Central memory CD8-positive, alpha-beta T cell (primary cell): ENCODE measurements around the gene PCDH9.
A peak's percentile ranks its signal among the peaks of the same experiment; 100 is the strongest.

ENCODE experiments used
- ATAC-seq: fragments of 150-1000 bp; cut with Tn5 transposase; replicated peaks from 2 replicates; pipeline ENCODE4 v1.10.0; 2022; ENCODE audit warnings: mild to moderate bottlenecking, moderate FRiP score, moderate number of reproducible peaks; ENCODE audit not compliant: poor library complexity, severe bottlenecking; ENCODE audit errors: extremely low read depth
- DNase-seq, 2 donors: peaks; one replicate each; pipeline ENCODE4 v3.0.0; 2021; ENCODE audit warnings: low spot score in 2 of 2
- H3K27ac Mint-ChIP-seq: one replicate; pipeline ENCODE4 v1.8.0; 2022; ENCODE audit warnings: low read depth, mild to moderate bottlenecking, moderate library complexity, mixed read lengths
- H3K27me3 Mint-ChIP-seq: one replicate; pipeline ENCODE4 v1.8.0; 2022; ENCODE audit warnings: mixed read lengths
- H3K36me3 Mint-ChIP-seq: one replicate; pipeline ENCODE4 v1.8.0; 2022; ENCODE audit warnings: mild to moderate bottlenecking, moderate library complexity, mixed read lengths; ENCODE audit not compliant: insufficient read depth
- H3K4me1 Mint-ChIP-seq: one replicate; pipeline ENCODE4 v1.8.0; 2022; ENCODE audit warnings: mixed read lengths
- H3K4me3 Mint-ChIP-seq: one replicate; pipeline ENCODE4 v1.8.0; 2022; ENCODE audit warnings: mild to moderate bottlenecking, moderate library complexity, mixed read lengths
- H3K9me3 Mint-ChIP-seq: one replicate; pipeline ENCODE4 v1.8.0; 2022; ENCODE audit warnings: mixed read lengths

PCDH9 gene

GRCh38 chr13:67015976-67016600 is 214.0 kb downstream of the PCDH9 start:
- Mint-ChIP-seq H3K4me1 (no peaks in the 10 kb centered on the region), H3K4me3 (no peak overlapping the region), H3K36me3 (no peaks in the 10 kb centered on the region), H3K27me3 (no peaks in the 10 kb centered on the region), H3K9me3 (peaks cover 23% of the 10 kb centered on the region), H3K27ac (no peak overlapping the region)
- ATAC-seq (no peak), DNase-seq (no peak)

- peaks cover 28% of the 10 kb centered on the region for H3K9me3 Mint-ChIP-seq
- DNase-seq (no peak), ATAC-seq (no peak)
- H3K27ac Mint-ChIP-seq = no peak overlapping the region
- H3K27me3 Mint-ChIP-seq = no peaks in the 10 kb centered on the region
- H3K4me1 Mint-ChIP-seq = no peaks in the 10 kb centered on the region
- no peaks in the 10 kb centered on the region for H3K36me3 Mint-ChIP-seq
- H3K4me3 Mint-ChIP-seq = no peak overlapping the region
Observed at GRCh38 chr13:67014399-67014798, 215.7 kb downstream of the PCDH9 start.

GRCh38 chr13:67013709-67014108 is 216.4 kb downstream of the PCDH9 start:
- H3K9me3 Mint-ChIP-seq = peaks cover 30% of the 10 kb centered on the region
- H3K36me3 Mint-ChIP-seq = no peaks in the 10 kb centered on the region
- no peak for DNase-seq
- no peak overlapping the region for H3K4me3 Mint-ChIP-seq
- no peak for ATAC-seq
- H3K27me3 Mint-ChIP-seq = no peaks in the 10 kb centered on the region
- no peaks in the 10 kb centered on the region for H3K4me1 Mint-ChIP-seq
- H3K27ac Mint-ChIP-seq = no peak overlapping the region

GRCh38 chr13:67008075-67008668 is 222.0 kb downstream of the PCDH9 start:
- no peaks in the 10 kb centered on the region for H3K36me3 Mint-ChIP-seq
- H3K27me3 Mint-ChIP-seq = no peaks in the 10 kb centered on the region
- no peak overlapping the region for H3K27ac Mint-ChIP-seq
- no peak overlapping the region for H3K4me3 Mint-ChIP-seq
- DNase-seq (no peak), ATAC-seq (no peak)
- no peaks in the 10 kb centered on the region for H3K4me1 Mint-ChIP-seq
- H3K9me3 Mint-ChIP-seq = peaks cover 7% of the 10 kb centered on the region

- ATAC-seq (no peak), DNase-seq (no peak)
- peaks cover 4% of the 10 kb centered on the region for H3K9me3 Mint-ChIP-seq
Observed at GRCh38 chr13:67004511-67004910, 225.6 kb downstream of the PCDH9 start.

GRCh38 chr13:67003743-67004142 is 226.4 kb downstream of the PCDH9 start:
- Mint-ChIP-seq H3K27ac (no peak overlapping the region), H3K4me1 (no peaks in the 10 kb centered on the region), H3K9me3 (peaks cover 5% of the 10 kb centered on the region), H3K36me3 (peaks cover 2% of the 10 kb centered on the region), H3K4me3 (no peak overlapping the region), H3K27me3 (no peaks in the 10 kb centered on the region)
- ATAC-seq (no peak), DNase-seq (no peak)

More at GRCh38 chr13:67004511-67004910, 225.6 kb downstream of the PCDH9 start:
- H3K4me1 Mint-ChIP-seq = no peaks in the 10 kb centered on the region
- no peaks in the 10 kb centered on the region for H3K27me3 Mint-ChIP-seq
- H3K36me3 Mint-ChIP-seq = peaks cover 2% of the 10 kb centered on the region
- no peak overlapping the region for H3K27ac Mint-ChIP-seq
- no peak overlapping the region for H3K4me3 Mint-ChIP-seq

- Mint-ChIP-seq H3K4me1 (no peaks in the 10 kb centered on the region), H3K9me3 (peaks cover 10% of the 10 kb centered on the region), H3K27ac (no peak overlapping the region), H3K27me3 (no peaks in the 10 kb centered on the region), H3K36me3 (peaks cover 4% of the 10 kb centered on the region), H3K4me3 (no peak overlapping the region)
- no peak for DNase-seq
- no peak for ATAC-seq
Observed at GRCh38 chr13:67001363-67001762, 228.8 kb downstream of the PCDH9 start.

GRCh38 chr13:66996503-66996902 is 233.6 kb downstream of the PCDH9 start:
- Mint-ChIP-seq H3K4me1 (no peaks in the 10 kb centered on the region), H3K27ac (no peak overlapping the region), H3K9me3 (peaks cover 16% of the 10 kb centered on the region), H3K4me3 (no peak overlapping the region), H3K27me3 (no peaks in the 10 kb centered on the region), H3K36me3 (peaks cover 4% of the 10 kb centered on the region)
- ATAC-seq (no peak), DNase-seq (no peak)

- Mint-ChIP-seq H3K9me3 (peaks cover 16% of the 10 kb centered on the region), H3K4me3 (no peak overlapping the region), H3K36me3 (peaks cover 2% of the 10 kb centered on the region), H3K27ac (no peak overlapping the region), H3K4me1 (no peaks in the 10 kb centered on the region), H3K27me3 (no peaks in the 10 kb centered on the region)
- no peak for ATAC-seq
- DNase-seq = no peak
Observed at GRCh38 chr13:66995203-66995611, 234.9 kb downstream of the PCDH9 start.

- DNase-seq (no peak), ATAC-seq (no peak)
- H3K9me3 Mint-ChIP-seq = peaks cover 16% of the 10 kb centered on the region
- H3K27ac Mint-ChIP-seq = no peak overlapping the region
- peaks cover 2% of the 10 kb centered on the region for H3K36me3 Mint-ChIP-seq
- no peaks in the 10 kb centered on the region for H3K27me3 Mint-ChIP-seq
- H3K4me3 Mint-ChIP-seq = no peak overlapping the region
- H3K4me1 Mint-ChIP-seq = no peaks in the 10 kb centered on the region
Observed at GRCh38 chr13:66994517-66995202, 235.5 kb downstream of the PCDH9 start.

- H3K4me3 Mint-ChIP-seq = peak overlapping the region; percentile 34
- H3K9me3 Mint-ChIP-seq = peaks cover 14% of the 10 kb centered on the region
- no peak overlapping the region for H3K27ac Mint-ChIP-seq
- H3K36me3 Mint-ChIP-seq = peaks cover 2% of the 10 kb centered on the region
- DNase-seq (no peak), ATAC-seq (no peak)
- H3K4me1 Mint-ChIP-seq = no peaks in the 10 kb centered on the region
- H3K27me3 Mint-ChIP-seq = no peaks in the 10 kb centered on the region
Observed at GRCh38 chr13:66994097-66994496, 236.0 kb downstream of the PCDH9 start.

- H3K9me3 Mint-ChIP-seq = peaks cover 6% of the 10 kb centered on the region
- no peaks in the 10 kb centered on the region for H3K4me1 Mint-ChIP-seq
Observed at GRCh38 chr13:66992719-66993118, 237.4 kb downstream of the PCDH9 start.

GRCh38 chr13:66992183-66992582 is 238.0 kb downstream of the PCDH9 start:
- no peak for DNase-seq
- H3K27me3 Mint-ChIP-seq = no peaks in the 10 kb centered on the region
- no peak overlapping the region for H3K4me3 Mint-ChIP-seq

More at GRCh38 chr13:66992719-66993118, 237.4 kb downstream of the PCDH9 start:
- no peak for ATAC-seq
- Mint-ChIP-seq H3K27me3 (no peaks in the 10 kb centered on the region), H3K27ac (no peak overlapping the region), H3K36me3 (peaks cover 2% of the 10 kb centered on the region), H3K4me3 (no peak overlapping the region)
- DNase-seq = no peak

More at GRCh38 chr13:66992183-66992582, 238.0 kb downstream of the PCDH9 start:
- no peak for ATAC-seq
- no peaks in the 10 kb centered on the region for H3K4me1 Mint-ChIP-seq
- peaks cover 2% of the 10 kb centered on the region for H3K36me3 Mint-ChIP-seq
- H3K27ac Mint-ChIP-seq = no peak overlapping the region
- H3K9me3 Mint-ChIP-seq = peaks cover 6% of the 10 kb centered on the region
